Activated CD8-positive, alpha-beta memory T cell treated with anti-CD3 and anti-CD28 coated beads, Interleukin-2, amount 10 ng/mL, durations not matched to agents 7 days and 5 days (primary cell): Measurements from ENCODE around the gene GLG1. TPM values are rescaled to one million over a fixed set of nuclear protein-coding genes. Genes with fewer than 3 reads are reported as not detected.
"Not testable (repeated sequence)": the region's sequence is repeated elsewhere in the genome, so short reads cannot be mapped to it uniquely, and the experiment has no call there.

Experiments used
- ATAC-seq: fragments of 150-1000 bp; cut with Tn5 transposase; one replicate; pipeline ENCODE4 v1.10.0; 2021; ENCODE audit warnings: moderate library complexity
- CTCF ChIA-PET: fragments of 350-600 bp; sonication (Branson Sonifier 250); formaldehyde crosslinking; loops from one replicate; lab custom pipeline; 2021; ENCODE audit warnings: antibody characterized with exemption; lab: Charles Lee
- DNase-seq: peaks from one replicate; pipeline ENCODE4 v3.0.0-alpha.2; 2020
- H3K27ac Mint-ChIP-seq: one replicate; pipeline ENCODE4 v1.8.0; 2021; ENCODE audit warnings: mild to moderate bottlenecking, mixed read lengths
- H3K27me3 Mint-ChIP-seq: one replicate; pipeline ENCODE4 v1.8.0; 2021; ENCODE audit warnings: mixed read lengths
- H3K36me3 Mint-ChIP-seq: one replicate; pipeline ENCODE4 v1.8.0; 2021; ENCODE audit warnings: mild to moderate bottlenecking, mixed read lengths
- H3K4me1 Mint-ChIP-seq: one replicate; pipeline ENCODE4 v1.8.0; 2021; ENCODE audit warnings: mixed read lengths
- H3K4me3 Mint-ChIP-seq: one replicate; pipeline ENCODE4 v1.8.0; 2021; ENCODE audit warnings: mild to moderate bottlenecking, moderate library complexity, mixed read lengths
- H3K9me3 Mint-ChIP-seq: one replicate; pipeline ENCODE4 v1.8.0; 2022; ENCODE audit warnings: low read depth, mixed read lengths
- total RNA-seq, 2 experiments: library from RNA; stranded (reverse); gene quantifications; one replicate each; pipeline ENCODE4 v1.2.3, GENCODE V29; 2021

Gene GLG1
- total RNA-seq, 2 experiments from 2014 or later: 74.0 to 86.9 TPM

DNA sequence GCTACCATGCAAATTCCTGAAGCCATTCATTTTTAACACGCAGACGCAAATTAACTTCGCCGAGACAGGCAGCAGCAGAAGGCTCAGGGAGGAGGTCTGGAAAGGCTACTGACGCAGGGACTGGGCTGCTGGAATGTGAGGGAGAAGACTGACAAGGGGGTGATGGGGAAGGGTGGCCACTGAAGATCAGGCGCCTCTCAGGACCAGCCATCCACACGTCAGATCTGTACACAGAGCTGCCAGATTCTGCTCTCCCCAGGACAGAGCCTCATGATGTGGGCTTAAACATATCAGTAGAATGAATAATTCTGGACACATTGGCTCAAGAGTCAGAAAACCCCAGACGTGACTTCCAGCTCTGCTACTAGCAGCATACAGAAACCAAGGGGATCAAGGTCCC lies 160.0 kb downstream of the GLG1 start:
- H3K4me3 Mint-ChIP-seq: no peak overlapping the region
- H3K27me3 Mint-ChIP-seq: no peaks in the 10 kb centered on the region
- H3K36me3 Mint-ChIP-seq: peaks cover 12% of the 10 kb centered on the region

GRCh38 chr16:74443624-74444346 lies 163.1 kb downstream of the GLG1 start:
- H3K27me3 Mint-ChIP-seq, H3K4me3 Mint-ChIP-seq, DNase-seq, CTCF ChIA-PET, H3K9me3 Mint-ChIP-seq, H3K27ac Mint-ChIP-seq, ATAC-seq: not testable (repeated sequence)
- Mint-ChIP-seq H3K4me1 (peaks cover 31% of the 10 kb centered on the region), H3K36me3 (peaks cover 15% of the 10 kb centered on the region)

More for the DNA sequence above, 160.0 kb downstream of the GLG1 start:
- CTCF ChIA-PET: no interaction called here
- Mint-ChIP-seq H3K9me3 (no peaks in the 10 kb centered on the region), H3K27ac (no peak overlapping the region), H3K4me1 (peaks cover 20% of the 10 kb centered on the region)
- no peak for DNase-seq
- no peak for ATAC-seq

DNA sequence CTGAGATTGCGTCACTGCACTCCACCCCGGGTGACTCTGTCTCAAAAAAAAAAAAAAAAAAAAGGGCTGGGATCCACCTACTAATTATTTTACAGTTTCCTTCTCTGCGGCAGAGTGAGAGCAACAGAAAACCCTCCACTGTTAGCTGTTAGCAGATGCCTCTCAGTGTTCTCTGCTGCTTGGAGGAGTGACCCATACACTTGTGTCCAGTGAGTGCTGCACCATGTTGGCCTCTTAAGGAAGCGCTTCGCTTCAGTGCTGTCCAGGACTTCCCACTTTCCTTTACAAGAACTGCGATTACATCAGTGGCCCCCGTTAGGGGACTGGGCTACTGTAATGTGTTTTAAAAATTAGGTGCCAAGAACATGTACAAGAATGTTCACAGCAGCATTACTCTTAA lies 167.2 kb downstream of the GLG1 start:
- H3K9me3 Mint-ChIP-seq: peaks cover 3% of the 10 kb centered on the region
- peaks cover 36% of the 10 kb centered on the region for H3K4me1 Mint-ChIP-seq
- H3K4me3 Mint-ChIP-seq: no peak overlapping the region
- CTCF ChIA-PET: interaction anchor here (0.7 to 1.8 kb wide), 4 partner anchors 23 to 1791 kb away, joined by 3 to 6 read pairs (median 4); no protein-coding TSS in a partner anchor
- no peak for DNase-seq
- H3K27me3 Mint-ChIP-seq: peaks cover 4% of the 10 kb centered on the region
- no peak overlapping the region for H3K27ac Mint-ChIP-seq
- ATAC-seq: no peak
- peaks cover 27% of the 10 kb centered on the region for H3K36me3 Mint-ChIP-seq

DNA sequence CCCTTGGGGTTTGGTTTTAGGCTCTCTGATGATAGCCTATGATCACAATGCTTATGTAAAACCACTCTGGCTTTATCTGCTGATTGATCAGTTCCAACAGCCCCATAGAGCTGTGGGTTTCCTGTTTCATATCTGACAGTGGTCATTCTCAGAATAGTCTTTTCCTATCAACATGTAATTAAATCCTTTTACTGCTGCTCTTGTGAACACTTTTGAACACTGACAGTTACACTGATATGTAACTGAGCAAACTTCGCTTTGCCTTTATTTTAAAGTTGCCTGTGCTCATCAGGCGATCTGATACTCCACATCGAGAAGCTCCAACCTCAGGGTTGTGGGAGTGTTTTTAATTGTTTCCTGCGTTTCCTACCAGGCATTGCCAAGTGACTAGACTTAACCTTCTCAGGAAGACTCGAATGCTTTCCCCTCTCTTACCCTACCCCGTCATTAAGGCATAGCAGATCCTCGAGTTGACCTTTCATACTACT lies 168.4 kb downstream of the GLG1 start:
- peaks cover 8% of the 10 kb centered on the region for H3K27me3 Mint-ChIP-seq
- CTCF ChIA-PET: interaction anchor here (0.7 to 1.9 kb wide), 5 partner anchors 17 to 222 kb away, joined by 3 to 6 read pairs (median 4); no protein-coding TSS in a partner anchor

GRCh38 chr16:74431516-74431915 lies 175.4 kb downstream of the GLG1 start:
- no peak for ATAC-seq
- no peak for DNase-seq
- H3K36me3 Mint-ChIP-seq: peaks cover 8% of the 10 kb centered on the region
- H3K27me3 Mint-ChIP-seq: peaks cover 8% of the 10 kb centered on the region
- H3K27ac Mint-ChIP-seq: no peak overlapping the region
- CTCF ChIA-PET: interaction anchor here (1.2 kb wide), 1 partner anchor 127 kb away, joined by 4 read pairs; no protein-coding TSS in a partner anchor
- H3K9me3 Mint-ChIP-seq: peaks cover 3% of the 10 kb centered on the region
- no peaks in the 10 kb centered on the region for H3K4me1 Mint-ChIP-seq
- H3K4me3 Mint-ChIP-seq: no peak overlapping the region

More for the DNA sequence above, 168.4 kb downstream of the GLG1 start:
- Mint-ChIP-seq H3K4me1 (peaks cover 35% of the 10 kb centered on the region), H3K9me3 (peaks cover 3% of the 10 kb centered on the region), H3K27ac (peak overlapping the region; percentile 86), H3K36me3 (peaks cover 27% of the 10 kb centered on the region), H3K4me3 (peak overlapping the region; percentile 52)
- ATAC-seq (peak; percentile 92), DNase-seq (peak; percentile 67)

DNA sequence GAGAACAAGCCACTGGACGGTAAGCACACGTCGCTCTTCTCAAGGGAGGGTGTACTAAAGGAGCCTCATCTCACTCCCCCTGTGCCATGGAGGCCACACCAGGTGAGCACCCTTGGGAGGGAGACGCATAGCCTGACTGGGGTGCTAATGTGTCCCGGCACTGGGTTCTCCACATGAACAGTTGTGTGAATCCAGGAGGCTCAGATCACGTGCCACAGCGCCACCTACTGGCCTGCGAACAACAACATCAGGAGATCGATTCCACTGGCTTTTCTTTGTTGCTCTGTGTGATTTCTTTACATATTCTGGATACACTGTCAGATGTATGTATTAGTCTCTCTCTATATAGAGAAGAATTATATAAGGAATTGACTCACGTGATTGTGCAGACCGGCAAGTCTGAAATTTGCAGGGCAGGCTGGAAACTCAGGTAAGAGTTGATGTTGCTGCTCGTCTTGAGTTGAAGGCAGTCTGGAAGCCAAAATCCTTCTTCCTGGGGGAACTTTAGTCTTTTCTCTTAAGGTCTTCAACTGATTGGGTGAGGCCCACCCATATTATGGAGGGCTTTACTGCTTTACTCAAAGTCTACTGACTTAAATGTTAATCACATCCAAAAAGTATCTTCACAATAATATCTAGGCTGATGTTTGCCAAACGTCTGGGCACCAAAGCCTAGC lies 176.7 kb downstream of the GLG1 start:
- CTCF ChIA-PET: interaction anchor here (0.6 kb wide), 1 partner anchor 152 kb away, joined by 3 read pairs; no protein-coding TSS in a partner anchor
- ATAC-seq (peak; percentile 91), DNase-seq (peak; percentile 64)
- H3K4me3 Mint-ChIP-seq, H3K36me3 Mint-ChIP-seq, H3K27me3 Mint-ChIP-seq, H3K9me3 Mint-ChIP-seq, H3K27ac Mint-ChIP-seq, H3K4me1 Mint-ChIP-seq: not testable (repeated sequence)

GRCh38 chr16:74428493-74428892 lies 178.4 kb downstream of the GLG1 start:
- ATAC-seq, H3K4me1 Mint-ChIP-seq, CTCF ChIA-PET: not testable (repeated sequence)

DNA sequence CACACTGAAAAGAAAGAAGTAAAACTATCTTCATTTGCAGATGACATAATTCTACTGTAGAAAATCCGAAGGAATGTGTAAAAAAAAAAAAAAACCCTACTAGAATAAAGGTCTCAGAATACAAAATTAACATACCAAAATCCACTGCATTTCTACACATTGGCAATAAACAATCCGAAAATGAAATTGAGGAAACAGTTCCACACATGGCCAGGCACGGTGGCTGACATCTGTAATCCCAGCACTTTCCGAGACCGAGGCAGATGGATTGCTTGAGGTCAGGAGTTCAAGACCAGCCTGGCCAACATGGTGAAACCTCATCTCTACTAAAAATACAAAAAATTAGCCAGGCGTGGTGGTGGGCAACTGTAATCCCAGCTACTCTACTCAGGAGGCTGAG lies 181.2 kb downstream of the GLG1 start:
- H3K4me3 Mint-ChIP-seq, DNase-seq, H3K27ac Mint-ChIP-seq, H3K36me3 Mint-ChIP-seq, CTCF ChIA-PET, H3K9me3 Mint-ChIP-seq, H3K4me1 Mint-ChIP-seq, H3K27me3 Mint-ChIP-seq, ATAC-seq: not testable (repeated sequence)

More at GRCh38 chr16:74428493-74428892, 178.4 kb downstream of the GLG1 start:
- DNase-seq, H3K27me3 Mint-ChIP-seq, H3K4me3 Mint-ChIP-seq, H3K36me3 Mint-ChIP-seq, H3K9me3 Mint-ChIP-seq, H3K27ac Mint-ChIP-seq: not testable (repeated sequence)

DNA sequence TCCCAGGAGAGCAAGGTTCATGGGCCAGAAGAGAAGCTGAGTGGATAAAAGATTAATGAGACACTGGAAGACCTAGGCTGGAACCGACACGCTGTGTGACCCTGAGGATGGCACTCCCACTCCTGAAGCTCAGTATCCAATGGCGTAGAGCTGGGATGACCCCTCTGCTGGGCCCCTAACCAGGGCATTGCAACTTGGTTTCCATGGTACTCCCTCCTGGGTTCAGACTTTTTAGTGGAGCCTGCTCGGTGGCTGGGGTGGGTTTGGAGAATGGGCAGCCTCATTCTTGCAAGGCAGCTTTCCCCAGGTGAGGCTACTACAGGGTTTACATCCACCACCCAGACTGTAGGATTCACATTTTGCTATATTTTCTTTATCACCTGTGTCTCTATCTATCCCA lies 183.2 kb downstream of the GLG1 start:
- CTCF ChIA-PET, ATAC-seq, H3K9me3 Mint-ChIP-seq, H3K27me3 Mint-ChIP-seq, H3K27ac Mint-ChIP-seq, H3K36me3 Mint-ChIP-seq, H3K4me3 Mint-ChIP-seq, H3K4me1 Mint-ChIP-seq, DNase-seq: not testable (repeated sequence)

GRCh38 chr16:74422086-74422485 lies 184.8 kb downstream of the GLG1 start:
- H3K27ac Mint-ChIP-seq, H3K36me3 Mint-ChIP-seq, H3K4me1 Mint-ChIP-seq, H3K9me3 Mint-ChIP-seq, ATAC-seq, DNase-seq, H3K27me3 Mint-ChIP-seq, CTCF ChIA-PET, H3K4me3 Mint-ChIP-seq: not testable (repeated sequence)

DNA sequence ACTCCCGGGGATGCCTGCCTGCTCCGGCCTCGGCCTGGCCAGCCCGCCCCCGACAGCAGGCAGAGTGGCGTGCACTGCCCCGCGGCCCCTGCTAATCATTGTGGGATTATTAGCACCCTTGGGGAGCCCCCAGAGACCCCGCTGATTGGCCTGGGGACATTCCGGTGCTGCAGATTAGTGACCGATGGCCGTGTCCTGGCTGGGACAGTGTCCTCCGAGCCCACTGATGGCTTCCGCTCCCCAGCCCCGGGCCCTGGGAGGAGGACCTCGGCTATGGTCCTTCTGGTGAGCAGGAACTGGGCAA lies 185.5 kb downstream of the GLG1 start:
- H3K27ac Mint-ChIP-seq, CTCF ChIA-PET, H3K9me3 Mint-ChIP-seq: not testable (repeated sequence)

DNA sequence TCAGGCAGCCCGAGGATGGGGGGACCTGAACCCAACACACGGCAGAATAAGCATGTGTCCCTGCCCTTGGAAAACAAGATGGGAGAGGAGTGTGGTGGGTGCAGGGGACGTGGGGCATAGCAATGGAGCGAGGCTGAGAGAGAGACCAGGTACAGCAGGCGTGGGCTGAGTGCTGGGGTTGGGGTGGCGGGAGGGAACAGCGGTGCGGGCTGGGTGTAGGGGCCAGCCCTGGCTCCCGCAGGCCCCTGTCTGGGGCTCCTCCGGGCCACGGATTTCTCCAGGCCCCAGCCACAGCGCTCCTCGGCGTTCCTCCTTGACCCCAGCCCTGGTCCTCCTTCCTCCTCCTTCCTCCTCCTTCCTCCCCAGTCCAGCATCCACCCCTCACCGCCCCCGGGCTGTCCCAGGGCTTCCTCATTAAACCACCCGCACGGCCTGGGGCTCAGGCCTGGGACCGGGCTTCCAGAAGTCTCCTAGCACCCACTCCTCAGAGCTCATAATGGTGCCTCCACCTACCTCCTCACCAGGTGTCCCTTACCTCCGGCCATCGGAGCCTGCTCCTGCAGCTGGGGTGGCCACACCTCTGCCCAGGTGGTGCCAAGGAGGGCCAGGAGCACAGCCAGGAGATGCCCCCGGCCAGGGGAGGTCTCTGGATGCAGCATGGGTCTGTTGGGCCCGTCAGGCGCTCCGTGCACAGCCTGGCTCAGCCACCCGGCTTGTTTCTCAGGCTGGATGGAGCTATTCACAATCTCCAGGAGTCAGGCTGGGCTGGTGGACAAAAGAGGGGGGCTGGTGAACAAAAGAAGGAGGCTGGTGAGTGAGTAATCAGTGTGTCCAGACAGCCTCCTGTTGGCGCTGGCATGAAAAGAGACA lies 186.1 kb downstream of the GLG1 start, which contains the start of gene CLEC18B:
Gene CLEC18B, minus strand, starts transcription at position 867 of the 870 bp plus-strand sequence. Its CDS starts 208 bp downstream, at position 659.
- CTCF ChIA-PET, ATAC-seq, H3K36me3 Mint-ChIP-seq, H3K27me3 Mint-ChIP-seq, DNase-seq, H3K27ac Mint-ChIP-seq, H3K4me1 Mint-ChIP-seq, H3K9me3 Mint-ChIP-seq, H3K4me3 Mint-ChIP-seq: not testable (repeated sequence)

More for the DNA sequence above, 185.5 kb downstream of the GLG1 start:
- not testable (repeated sequence) for H3K4me3 Mint-ChIP-seq, DNase-seq, H3K36me3 Mint-ChIP-seq, H3K4me1 Mint-ChIP-seq, ATAC-seq, H3K27me3 Mint-ChIP-seq

DNA sequence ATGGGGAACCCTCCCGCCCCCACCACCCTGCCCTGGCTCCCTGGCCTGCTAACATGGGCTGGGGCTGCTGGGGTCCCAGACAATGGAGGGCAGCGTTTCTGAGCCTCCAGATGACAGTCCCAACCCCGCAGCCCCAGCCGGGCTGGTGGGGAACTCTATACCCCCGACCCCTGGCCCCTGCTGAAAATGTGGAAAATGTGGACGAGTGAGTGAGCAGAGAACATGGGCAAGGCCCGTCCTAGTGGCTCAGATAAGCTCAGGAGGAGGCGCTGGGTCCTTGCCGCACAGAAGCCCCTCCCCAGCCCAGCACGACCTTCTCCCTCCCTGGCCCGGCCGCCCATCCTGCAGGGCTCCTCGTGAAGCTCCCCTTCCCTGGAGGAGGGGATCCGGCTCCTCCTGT lies 187.1 kb downstream of the GLG1 start:
- ATAC-seq, CTCF ChIA-PET, H3K4me1 Mint-ChIP-seq, DNase-seq, H3K4me3 Mint-ChIP-seq, H3K9me3 Mint-ChIP-seq, H3K36me3 Mint-ChIP-seq, H3K27ac Mint-ChIP-seq, H3K27me3 Mint-ChIP-seq: not testable (repeated sequence)
